ENCODE data around the gene SRP68. TPM values are rescaled to one million over a fixed set of nuclear protein-coding genes. Genes with fewer than 3 reads are reported as not detected.

SRP68 gene
- total and polyA plus RNA-seq, 2 of the 8 experiments (the other 6 are each of a cell fraction or from before 2014, with no cell fraction given), result 57.7 to 83.5 TPM

GRCh38 chr17:76076765-76077583 lies 4.7 kb upstream of the SRP68 start:
- Histone ChIP-seq H3K79me1 (ENCODE audit: low read depth, low read length) (no peaks in the 10 kb centered on the region; the same call in 1 of the 2 replicates), H3K79me2 (ENCODE audit: control insufficient read depth in 1 of 2, insufficient read depth in 2 of 2, low read length in 2 of 2) (peaks cover under 1 to 2% of the 10 kb centered on the region in 2 experiments; a peak in 3 of 4 replicates), H3K4me1 (replicated peaks in 1 of 4; ENCODE audit: control insufficient read depth in 3 of 4, insufficient read depth in 4 of 4, low read length in 3 of 4) (peaks cover 0 to 48% (median 41%) of the 10 kb centered on the region in 4 experiments; a peak in 6 of 7 replicates), H3K14ac (ENCODE audit: insufficient read length) (no peak overlapping the region), H3K27ac (ENCODE audit: low read depth, low read length) (no peak overlapping the region), H4K91ac (replicated peaks; ENCODE audit: insufficient read length, low read length) (no peak overlapping the region), H2BK15ac (ENCODE audit: low read length) (no peak overlapping the region; the same call in 1 of the 2 replicates), H3K4me3 (ENCODE audit: extremely low read depth in 1 of 4, insufficient read depth in 2 of 4, low read depth in 3 of 4, low read length in 4 of 4) (peak overlapping the region; percentile 2 to 60 (median 19); a peak in 7 of 8 replicates), H2BK120ac (replicated peaks; ENCODE audit: low read depth, low read length) (no peak overlapping the region), H3K23me2 (ENCODE audit: low read depth, low read length) (peaks cover 26% of the 10 kb centered on the region), H3K4me2 (ENCODE audit: insufficient read depth in 1 of 2, low read depth in 2 of 2, low read length in 2 of 2) (peak overlapping the region; percentile 77 to 79), H3K18ac (ENCODE audit: extremely low read depth, low read length) (peak overlapping the region; percentile 53; the same call in 1 of the 2 replicates), H2BK20ac (ENCODE audit: low read length) (no peak overlapping the region; the same call in 1 of the 2 replicates), H4K5ac (ENCODE audit: insufficient read length, low read depth, low read length) (no peak overlapping the region), H3K56ac (replicated peaks; ENCODE audit: insufficient read length, low read depth, low read length) (no peak overlapping the region), H2BK5ac (ENCODE audit: low read depth, low read length) (no peak overlapping the region; the same call in 1 of the 2 replicates), H2BK12ac (ENCODE audit: low read depth, low read length) (peak overlapping the region; percentile 46; the same call in 1 of the 2 replicates), H3K9ac (replicated peaks in 1 of 4; ENCODE audit: extremely low read depth in 1 of 4, low read depth in 3 of 4, low read length in 3 of 4) (peak overlapping the region in 1 of 4 experiments; percentile 13; a peak in 2 of 7 replicates), H4K8ac (ENCODE audit: extremely low read depth, insufficient read depth, low read length) (no peak overlapping the region; the same call in 1 of the 2 replicates), H3K23ac (ENCODE audit: insufficient read length) (no peak overlapping the region), H2AFZ (ENCODE audit: low read length) (no peak overlapping the region), H3K36me3 (ENCODE audit: control insufficient read depth in 2 of 4, insufficient read depth in 4 of 4, low read length in 3 of 4) (no peaks in the 10 kb centered on the region; a peak in 1 of 8 replicates), H4K20me1 (replicated peaks in 1 of 2; ENCODE audit: control insufficient read depth in 1 of 2, insufficient read depth in 2 of 2, low read length in 2 of 2) (peaks cover 0 to 15% of the 10 kb centered on the region in 2 experiments), H3K9me3 (ENCODE audit: insufficient read depth in 2 of 2, low read depth in 1 of 2, low read length in 1 of 2) (no peaks in the 10 kb centered on the region), H3K27me3 (replicated peaks in 1 of 4; ENCODE audit: control insufficient read depth in 3 of 4, extremely low read depth in 1 of 4, insufficient read depth in 3 of 4, low read length in 3 of 4) (peaks cover 54 to 72% (median 68%) of the 10 kb centered on the region in 4 experiments), H2AK5ac (ENCODE audit: low read depth, low read length) (no peak overlapping the region), H3K4ac (replicated peaks; ENCODE audit: insufficient read length, low read depth, low read length) (no peak overlapping the region)
- 12% methylated on average over 82 of the region's 82 CpGs; no CpG with 5 or more reads in 1 of the 2 experiments for WGBS, 2 experiments (ENCODE audit: extremely low coverage in 1 of 2, insufficient coverage in 1 of 2, insufficient read length in 1 of 2, insufficient replicate concordance in 2 of 2, low coverage in 1 of 2, low lambda C conversion rate in 2 of 2, missing lambda C conversion rate in 1 of 2)
- FAIRE-seq (no peak), DNase-seq (ENCODE audit: low read depth in 1 of 2, low spot score in 2 of 2) (peak in 1 of 2 experiments; percentile 78)
- ChIA-PET POLR2A (ENCODE audit: partially characterized antibody) (interaction anchor here (0.7 to 4.0 kb wide), 8 partner anchors 9 to 162 kb away, joined by 3 to 28 read pairs (median 4); no protein-coding TSS in a partner anchor), CTCF (ENCODE audit: partially characterized antibody) (interaction anchor here (0.7 to 7.6 kb wide), 7 partner anchors 11 to 203 kb away, joined by 3 to 36 read pairs (median 4); no protein-coding TSS in a partner anchor)
- no peak for TF ChIP-seq NRF1 (IDR thresholded peaks at IDR 0.05; ENCODE audit: low read depth, low read length)
- peak; percentile 73; the same call in 1 of the 2 replicates for TF ChIP-seq MAX (IDR thresholded peaks at IDR 0.05)
- TF ChIP-seq HDAC6 (IDR thresholded peaks at IDR 0.05; ENCODE audit: low read depth, low read length), result no peak
- TF ChIP-seq E2F6 (IDR thresholded peaks at IDR 0.05), result peak; percentile 43; the same call in 1 of the 2 replicates
- TF ChIP-seq RNF2 (IDR thresholded peaks at IDR 0.05; ENCODE audit: borderline replicate concordance, low read depth, low read length, missing control alignments, poor library complexity, severe bottlenecking), result peak; percentile 70
- peak; percentile 86 for TF ChIP-seq EZH2 (IDR thresholded peaks at IDR 0.05; ENCODE audit: low read depth, low read length, severe bottlenecking)
- no peak for TF ChIP-seq GTF2F1 (IDR thresholded peaks at IDR 0.05; ENCODE audit: borderline replicate concordance, low read depth, low read length)
- peak; percentile 51 for TF ChIP-seq KDM4A (IDR thresholded peaks at IDR 0.05; ENCODE audit: low read depth, low read length, severe bottlenecking)

Measured in H1 (cell line).